Loucy (cell line): ENCODE results near the gene PIK3CD.

Experiments
- EZH2phosphoT487 ChIP-seq: fragments of 200-600 bp; IDR thresholded peaks from 2 replicates; pipeline ENCODE4 v1.6.1; 2018; ENCODE audit warnings: antibody characterized with exemption, mild to moderate bottlenecking, moderate library complexity, borderline replicate concordance
- TF ChIP-seq, protein P1 (sequence below): fragments of 200-600 bp; sonication (generic); conservative IDR thresholded peaks from 2 replicates; pipeline ENCODE4 v1.5.1; 2014; ENCODE audit warnings: mild to moderate bottlenecking, antibody characterized with exemption, low read length

DNA sequence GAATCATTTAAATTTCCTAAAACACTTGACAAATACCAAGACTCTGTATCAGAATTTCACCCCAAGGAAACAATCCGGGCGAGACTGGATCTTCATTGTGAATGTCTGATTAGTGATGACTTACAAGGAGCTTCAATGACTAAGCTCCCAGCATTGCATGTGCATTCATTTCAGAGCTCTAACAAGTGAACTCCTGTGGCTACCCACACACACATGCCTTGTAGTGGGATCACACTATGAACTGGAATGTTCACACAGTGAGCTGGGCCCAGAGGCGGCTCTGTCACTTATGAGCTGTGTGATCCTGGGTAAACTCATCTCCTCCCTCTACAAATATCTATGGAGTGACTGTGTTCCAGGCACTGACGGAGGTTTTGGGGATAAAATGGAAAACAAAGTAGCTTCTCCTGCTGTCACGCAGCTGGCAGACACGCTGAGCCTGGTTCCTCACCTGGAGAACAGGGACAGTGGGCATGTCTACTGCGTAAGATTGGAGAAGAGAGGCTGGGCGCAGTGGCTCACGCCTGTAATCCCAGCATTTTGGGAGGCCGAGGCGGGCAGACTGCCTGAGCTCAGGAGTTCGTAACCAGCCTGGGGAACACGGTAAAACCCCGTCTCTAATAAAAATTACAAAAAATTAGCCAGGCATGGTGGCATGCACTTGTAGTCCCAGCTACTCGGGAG is 115.4 kb downstream of the PIK3CD start:
- TF ChIP-seq, protein P1, sequence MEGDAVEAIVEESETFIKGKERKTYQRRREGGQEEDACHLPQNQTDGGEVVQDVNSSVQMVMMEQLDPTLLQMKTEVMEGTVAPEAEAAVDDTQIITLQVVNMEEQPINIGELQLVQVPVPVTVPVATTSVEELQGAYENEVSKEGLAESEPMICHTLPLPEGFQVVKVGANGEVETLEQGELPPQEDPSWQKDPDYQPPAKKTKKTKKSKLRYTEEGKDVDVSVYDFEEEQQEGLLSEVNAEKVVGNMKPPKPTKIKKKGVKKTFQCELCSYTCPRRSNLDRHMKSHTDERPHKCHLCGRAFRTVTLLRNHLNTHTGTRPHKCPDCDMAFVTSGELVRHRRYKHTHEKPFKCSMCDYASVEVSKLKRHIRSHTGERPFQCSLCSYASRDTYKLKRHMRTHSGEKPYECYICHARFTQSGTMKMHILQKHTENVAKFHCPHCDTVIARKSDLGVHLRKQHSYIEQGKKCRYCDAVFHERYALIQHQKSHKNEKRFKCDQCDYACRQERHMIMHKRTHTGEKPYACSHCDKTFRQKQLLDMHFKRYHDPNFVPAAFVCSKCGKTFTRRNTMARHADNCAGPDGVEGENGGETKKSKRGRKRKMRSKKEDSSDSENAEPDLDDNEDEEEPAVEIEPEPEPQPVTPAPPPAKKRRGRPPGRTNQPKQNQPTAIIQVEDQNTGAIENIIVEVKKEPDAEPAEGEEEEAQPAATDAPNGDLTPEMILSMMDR, result no peak
- no peak for TF ChIP-seq EZH2phosphoT487
